ENCODE data around the gene ZNF81. TPM values are rescaled to one million over a fixed set of nuclear protein-coding genes. Genes with fewer than 3 reads are reported as not detected.
"Not testable (repeated sequence)": the region's sequence is repeated elsewhere in the genome, so short reads cannot be mapped to it uniquely, and the experiment has no call there.

The ZNF81 gene
- total RNA-seq, 1 experiment from 2014 or later: 6.1 TPM

DNA sequence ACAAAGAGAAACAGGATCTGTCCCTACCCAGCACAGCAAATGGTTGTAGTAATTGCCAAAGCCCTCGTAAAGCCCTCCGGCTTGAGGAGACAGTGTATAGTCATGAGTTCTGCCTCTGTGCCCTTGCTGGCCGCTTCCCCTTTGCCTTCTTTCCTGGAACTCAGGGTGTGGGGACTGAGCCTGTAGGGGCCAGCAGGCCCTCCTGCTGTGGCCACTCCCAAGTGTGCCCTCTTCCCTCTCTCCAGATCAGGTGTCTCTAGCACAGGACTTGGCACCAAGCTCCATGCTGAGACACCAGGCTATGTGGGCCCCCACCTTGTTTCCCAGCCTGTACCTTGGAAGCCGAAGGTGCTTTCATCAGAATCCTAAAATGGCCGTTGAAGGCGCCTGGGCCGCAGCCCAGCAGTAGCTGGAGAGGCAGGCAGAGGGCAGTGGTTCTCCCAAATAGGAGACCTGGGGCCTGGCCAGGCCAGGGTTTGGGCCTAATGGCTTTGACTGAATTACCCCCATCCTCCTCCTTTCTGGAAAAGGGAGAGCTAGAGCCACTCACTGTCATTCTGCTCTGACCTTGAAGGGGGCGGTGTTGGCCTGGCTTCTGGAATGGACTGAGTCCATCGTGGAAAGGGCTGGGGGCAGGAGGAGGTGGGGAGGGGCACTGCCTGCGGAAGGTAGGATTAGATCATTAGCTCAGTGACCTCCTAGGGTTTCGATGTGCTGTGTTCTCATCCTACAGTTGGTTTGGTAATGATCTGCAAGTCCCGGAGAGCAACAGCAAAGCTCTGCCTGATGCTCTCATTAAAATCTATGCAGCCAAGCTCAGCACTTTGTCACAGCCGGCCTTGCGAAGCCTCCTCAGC, 30.1 kb upstream of the ZNF81 start:
- not testable (repeated sequence) for H3K4me1 ChIP-seq (ENCODE audit: low read length); H3K27me3 ChIP-seq (ENCODE audit: low read length); H3K79me2 ChIP-seq (ENCODE audit: low read length); H3K36me3 ChIP-seq (ENCODE audit: insufficient read depth, low read length); H3K9me3 ChIP-seq (ENCODE audit: low read length); H3K27ac ChIP-seq (ENCODE audit: low read length); H3K4me3 ChIP-seq (ENCODE audit: low read length); H3K9ac ChIP-seq (ENCODE audit: low read length); H2AFZ ChIP-seq (ENCODE audit: low read length); DNase-seq; H3K4me2 ChIP-seq (ENCODE audit: low read depth, low read length, poor library complexity, severe bottlenecking); H3K9me2 ChIP-seq (replicated peaks; ENCODE audit: insufficient read depth, low read length); H4K20me1 ChIP-seq (ENCODE audit: insufficient read depth, low read depth, low read length)

DNA sequence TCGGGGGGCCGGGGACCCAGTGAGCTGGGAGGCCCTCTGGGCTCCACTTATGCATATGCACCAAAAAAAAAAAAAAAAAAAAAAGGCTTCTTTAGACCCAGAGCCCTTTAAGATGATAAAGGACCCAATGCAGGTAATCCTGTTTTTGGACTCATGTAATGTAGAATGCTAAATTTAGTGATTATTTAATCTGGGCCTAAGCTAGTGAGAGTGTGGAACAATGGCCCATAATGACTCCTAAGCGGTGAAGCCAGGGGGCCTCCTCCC, 29.5 kb upstream of the ZNF81 start:
- not testable (repeated sequence) for DNase-seq; H3K9ac ChIP-seq (ENCODE audit: low read length); H3K27me3 ChIP-seq (ENCODE audit: low read length); H3K36me3 ChIP-seq (ENCODE audit: insufficient read depth, low read length); H4K20me1 ChIP-seq (ENCODE audit: insufficient read depth, low read depth, low read length); H3K9me2 ChIP-seq (replicated peaks; ENCODE audit: insufficient read depth, low read length); H3K27ac ChIP-seq (ENCODE audit: low read length); H2AFZ ChIP-seq (ENCODE audit: low read length); H3K79me2 ChIP-seq (ENCODE audit: low read length); H3K4me2 ChIP-seq (ENCODE audit: low read depth, low read length, poor library complexity, severe bottlenecking); H3K4me1 ChIP-seq (ENCODE audit: low read length); H3K4me3 ChIP-seq (ENCODE audit: low read length); H3K9me3 ChIP-seq (ENCODE audit: low read length)

DNA sequence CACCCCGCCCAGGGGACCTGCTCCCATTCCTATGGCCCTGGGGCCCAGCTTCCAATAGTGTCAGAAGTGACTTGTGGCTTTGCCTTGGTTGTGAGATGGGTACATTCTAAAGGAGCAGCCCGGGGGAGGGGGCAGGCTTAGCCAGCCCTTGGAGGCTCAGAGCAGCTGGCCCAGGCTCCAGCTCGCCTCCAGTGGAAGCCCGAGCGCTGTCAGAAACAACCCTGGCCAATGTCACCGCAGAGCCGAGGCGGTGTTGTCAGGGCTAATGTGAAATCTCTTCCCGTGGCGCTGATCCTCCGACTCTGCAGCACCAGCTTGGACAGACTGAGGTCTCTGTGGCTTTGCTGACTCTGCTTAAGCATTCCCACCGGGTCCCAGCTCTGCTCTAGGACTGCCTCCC, 29.2 kb upstream of the ZNF81 start:
- no peaks in the 10 kb centered on the region for H3K9me3 ChIP-seq (ENCODE audit: low read length)
- no peaks in the 10 kb centered on the region for H3K36me3 ChIP-seq (ENCODE audit: insufficient read depth, low read length)
- no peaks in the 10 kb centered on the region for H3K9me2 ChIP-seq (replicated peaks; ENCODE audit: insufficient read depth, low read length)
- no peak overlapping the region for H3K4me2 ChIP-seq (ENCODE audit: low read depth, low read length, poor library complexity, severe bottlenecking)
- H3K79me2 ChIP-seq (ENCODE audit: low read length): no peaks in the 10 kb centered on the region
- H2AFZ ChIP-seq (ENCODE audit: low read length): no peak overlapping the region
- H3K9ac ChIP-seq (ENCODE audit: low read length): no peak overlapping the region
- H3K4me3 ChIP-seq (ENCODE audit: low read length): no peak overlapping the region
- DNase-seq: no peak
- H3K4me1 ChIP-seq (ENCODE audit: low read length): no peaks in the 10 kb centered on the region
- no peaks in the 10 kb centered on the region for H3K27me3 ChIP-seq (ENCODE audit: low read length)
- no peaks in the 10 kb centered on the region for H4K20me1 ChIP-seq (ENCODE audit: insufficient read depth, low read depth, low read length)
- H3K27ac ChIP-seq (ENCODE audit: low read length): no peak overlapping the region

DNA sequence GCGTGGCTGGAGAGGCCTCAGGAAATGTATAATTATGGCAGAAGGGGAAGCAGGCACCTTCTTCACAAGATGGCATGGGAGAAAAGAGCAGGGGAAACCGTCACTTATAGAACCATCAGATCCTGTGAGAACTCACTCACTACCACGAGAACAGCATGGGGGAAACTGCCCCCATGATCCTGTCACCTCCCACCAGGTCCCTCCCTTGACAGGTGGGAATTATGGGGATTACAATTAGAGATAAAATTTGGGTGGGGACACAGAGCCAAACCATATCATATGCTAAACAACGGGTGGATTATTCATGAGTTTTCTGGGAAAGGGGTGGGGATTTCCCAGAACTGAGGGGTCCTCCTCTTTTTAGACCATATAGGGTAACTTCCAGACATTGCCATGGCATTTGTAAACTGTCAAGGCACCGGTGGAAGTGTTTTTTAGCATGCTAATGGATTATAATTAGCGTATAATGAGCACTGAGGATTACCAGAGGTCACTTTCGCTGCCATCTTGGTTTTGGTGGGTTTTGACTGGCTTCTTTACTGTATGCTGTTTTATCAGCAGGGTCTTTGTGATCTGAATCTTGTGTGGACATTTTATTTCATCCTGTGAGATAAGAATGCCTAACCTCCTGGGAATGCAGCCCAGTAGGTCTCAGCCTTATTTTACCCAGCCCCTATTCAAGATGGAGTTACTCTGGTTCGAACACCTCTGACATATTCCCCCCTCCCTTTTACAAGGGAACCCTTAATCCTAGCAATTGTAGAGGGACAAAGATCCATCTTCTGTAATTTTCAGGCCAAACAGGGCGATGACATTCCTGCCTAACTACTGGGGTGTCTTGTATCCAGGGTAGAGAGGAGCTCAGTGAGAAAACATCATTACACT, 27.6 kb upstream of the ZNF81 start:
- no peak for DNase-seq
- Histone ChIP-seq H3K36me3 (ENCODE audit: insufficient read depth, low read length) (no peaks in the 10 kb centered on the region), H3K9ac (ENCODE audit: low read length) (no peak overlapping the region), H3K27me3 (ENCODE audit: low read length) (no peaks in the 10 kb centered on the region), H3K4me2 (ENCODE audit: low read depth, low read length, poor library complexity, severe bottlenecking) (no peak overlapping the region), H3K79me2 (ENCODE audit: low read length) (no peaks in the 10 kb centered on the region), H3K9me3 (ENCODE audit: low read length) (no peaks in the 10 kb centered on the region), H3K27ac (ENCODE audit: low read length) (no peak overlapping the region), H3K4me3 (ENCODE audit: low read length) (no peak overlapping the region), H4K20me1 (ENCODE audit: insufficient read depth, low read depth, low read length) (no peaks in the 10 kb centered on the region), H2AFZ (ENCODE audit: low read length) (no peak overlapping the region), H3K4me1 (ENCODE audit: low read length) (no peaks in the 10 kb centered on the region), H3K9me2 (replicated peaks; ENCODE audit: insufficient read depth, low read length) (no peaks in the 10 kb centered on the region)

DNA sequence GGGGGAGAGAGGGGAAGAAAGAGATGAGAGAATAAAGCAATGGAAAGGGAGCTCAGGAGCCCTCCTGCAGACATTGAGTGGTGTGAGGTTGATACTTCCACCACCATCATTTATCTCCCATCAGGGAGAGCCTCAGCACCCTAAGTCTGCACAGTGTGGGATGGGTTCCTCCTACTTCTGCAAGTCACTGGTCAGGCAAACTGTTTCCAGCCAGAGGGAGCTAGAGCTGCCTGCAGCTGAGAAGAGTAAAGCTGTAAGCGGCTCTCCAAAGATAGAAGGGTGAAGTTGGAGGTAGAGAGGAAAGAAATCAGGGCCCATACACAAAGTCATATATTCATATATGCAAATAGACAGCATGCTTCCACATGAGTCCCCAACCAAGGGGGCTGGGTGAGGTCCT, 21.9 kb upstream of the ZNF81 start:
- no peaks in the 10 kb centered on the region for H3K9me2 ChIP-seq (replicated peaks; ENCODE audit: insufficient read depth, low read length)
- no peaks in the 10 kb centered on the region for H3K9me3 ChIP-seq (ENCODE audit: low read length)
- no peak overlapping the region for H3K4me3 ChIP-seq (ENCODE audit: low read length)
- H2AFZ ChIP-seq (ENCODE audit: low read length): no peak overlapping the region
- H3K27me3 ChIP-seq (ENCODE audit: low read length): 0 out of 2 replicates have a peak, but pooled peaks cover 2% of the 10 kb centered on the region
- H4K20me1 ChIP-seq (ENCODE audit: insufficient read depth, low read depth, low read length): no peaks in the 10 kb centered on the region
- no peaks in the 10 kb centered on the region for H3K79me2 ChIP-seq (ENCODE audit: low read length)
- H3K4me1 ChIP-seq (ENCODE audit: low read length): no peaks in the 10 kb centered on the region
- H3K36me3 ChIP-seq (ENCODE audit: insufficient read depth, low read length): no peaks in the 10 kb centered on the region
- no peak for DNase-seq
- no peak overlapping the region for H3K27ac ChIP-seq (ENCODE audit: low read length)
- no peak overlapping the region for H3K9ac ChIP-seq (ENCODE audit: low read length)
- H3K4me2 ChIP-seq (ENCODE audit: low read depth, low read length, poor library complexity, severe bottlenecking): no peak overlapping the region

DNA sequence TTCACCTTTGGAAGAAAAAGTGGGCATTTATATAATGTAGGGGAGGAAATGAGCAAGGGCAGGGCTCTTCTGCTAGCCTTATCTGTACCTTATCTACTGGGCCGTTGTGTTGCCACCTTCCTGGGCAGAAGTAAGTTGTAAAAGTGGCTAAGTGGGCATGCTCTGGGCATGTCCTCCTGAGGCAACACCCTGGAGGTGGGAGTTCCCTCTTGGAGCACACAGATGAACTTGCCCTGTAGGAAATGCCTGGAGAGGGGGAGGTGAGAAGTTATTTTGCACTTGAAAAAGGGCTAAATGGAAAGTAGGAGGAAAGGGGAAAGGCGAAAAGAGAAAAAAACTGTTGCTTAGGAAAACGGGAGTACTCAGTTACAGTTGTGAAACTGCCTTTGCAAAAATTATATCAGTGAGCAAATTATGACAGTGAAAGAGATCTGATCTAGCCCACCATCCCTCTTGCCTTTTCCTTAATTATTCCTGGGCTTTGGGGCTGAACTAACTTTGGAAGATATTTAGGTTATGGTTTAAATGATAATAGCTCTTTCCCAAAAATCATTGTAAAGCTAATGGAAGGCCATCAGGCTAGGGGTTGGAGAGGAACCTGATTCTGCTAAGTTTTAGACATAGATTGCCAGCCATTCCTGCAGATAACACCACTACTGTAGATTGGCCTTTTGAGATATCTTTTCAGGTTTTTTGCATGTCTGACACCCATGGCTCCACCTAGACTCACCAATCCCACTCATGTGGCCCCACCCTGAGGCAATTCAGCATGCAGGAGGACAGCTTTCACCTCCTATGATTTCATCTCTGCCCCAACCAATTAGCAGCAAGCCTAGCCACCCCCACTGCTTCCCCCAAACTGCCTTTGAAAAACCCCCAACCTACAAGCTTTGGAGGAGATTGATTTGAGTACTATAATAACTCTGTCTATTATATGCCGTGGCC, 20.5 kb upstream of the ZNF81 start:
- Histone ChIP-seq H2AFZ (ENCODE audit: low read length) (no peak overlapping the region), H3K79me2 (ENCODE audit: low read length) (no peaks in the 10 kb centered on the region), H3K36me3 (ENCODE audit: insufficient read depth, low read length) (no peaks in the 10 kb centered on the region)

DNA sequence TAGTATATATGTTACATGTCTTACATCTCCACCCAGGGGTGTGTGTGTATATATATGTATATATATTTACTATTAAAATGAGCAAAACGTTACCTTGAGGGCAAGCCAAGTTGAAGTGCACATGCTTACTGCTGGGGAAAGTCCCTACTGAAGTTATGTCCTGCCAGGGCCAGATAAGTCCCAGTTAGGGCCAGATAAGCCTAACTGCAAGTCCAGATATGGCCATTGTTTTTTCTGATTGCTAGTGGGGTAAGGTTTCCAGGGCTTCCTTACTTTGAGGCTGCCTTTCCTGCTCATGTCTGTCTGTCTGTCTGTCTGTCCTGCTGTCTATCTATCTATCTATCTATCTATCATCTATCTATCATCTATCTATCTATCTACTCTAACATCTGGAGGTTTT, 19.3 kb upstream of the ZNF81 start:
- Histone ChIP-seq H3K9me3 (ENCODE audit: low read length) (no peaks in the 10 kb centered on the region), H3K4me1 (ENCODE audit: low read length) (no peaks in the 10 kb centered on the region), H3K9me2 (replicated peaks; ENCODE audit: insufficient read depth, low read length) (no peaks in the 10 kb centered on the region), H3K27me3 (ENCODE audit: low read length) (0 out of 2 replicates have a peak, but pooled peaks cover 2% of the 10 kb centered on the region), H3K27ac (ENCODE audit: low read length) (no peak overlapping the region), H3K4me2 (ENCODE audit: low read depth, low read length, poor library complexity, severe bottlenecking) (no peak overlapping the region), H4K20me1 (ENCODE audit: insufficient read depth, low read depth, low read length) (no peaks in the 10 kb centered on the region), H3K36me3 (ENCODE audit: insufficient read depth, low read length) (no peaks in the 10 kb centered on the region), H2AFZ (ENCODE audit: low read length) (no peak overlapping the region), H3K9ac (ENCODE audit: low read length) (no peak overlapping the region), H3K79me2 (ENCODE audit: low read length) (no peaks in the 10 kb centered on the region), H3K4me3 (ENCODE audit: low read length) (no peak overlapping the region)
- no peak for DNase-seq

More for the DNA sequence above, 20.5 kb upstream of the ZNF81 start:
- Histone ChIP-seq H3K9me2 (replicated peaks; ENCODE audit: insufficient read depth, low read length) (no peaks in the 10 kb centered on the region), H3K4me2 (ENCODE audit: low read depth, low read length, poor library complexity, severe bottlenecking) (no peak overlapping the region), H3K9ac (ENCODE audit: low read length) (no peak overlapping the region), H3K27ac (ENCODE audit: low read length) (no peak overlapping the region), H4K20me1 (ENCODE audit: insufficient read depth, low read depth, low read length) (no peaks in the 10 kb centered on the region), H3K9me3 (ENCODE audit: low read length) (no peaks in the 10 kb centered on the region), H3K27me3 (ENCODE audit: low read length) (0 out of 2 replicates have a peak, but pooled peaks cover 2% of the 10 kb centered on the region), H3K4me1 (ENCODE audit: low read length) (no peaks in the 10 kb centered on the region), H3K4me3 (ENCODE audit: low read length) (no peak overlapping the region)
- no peak for DNase-seq

DNA sequence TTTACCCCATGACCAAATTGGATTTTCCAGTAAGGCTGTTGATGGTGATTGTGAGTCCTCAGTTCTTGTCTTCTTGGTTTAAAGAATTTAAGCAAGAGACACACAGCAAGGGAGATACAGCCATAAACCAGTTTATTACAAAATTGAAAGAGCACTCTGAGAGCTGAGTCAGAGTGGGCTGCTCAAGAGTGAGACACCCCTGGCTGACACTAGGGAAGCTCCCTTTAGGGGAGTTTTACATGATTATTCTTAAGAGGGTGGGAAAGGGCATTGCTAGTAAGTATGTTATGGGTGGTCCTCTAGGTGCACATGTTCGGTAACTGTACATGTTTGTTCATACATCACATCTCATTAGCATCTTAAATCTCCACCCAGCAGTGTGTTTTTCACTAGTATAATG, 18.8 kb upstream of the ZNF81 start:
- H4K20me1 ChIP-seq (ENCODE audit: insufficient read depth, low read depth, low read length): no peaks in the 10 kb centered on the region
- no peaks in the 10 kb centered on the region for H3K9me3 ChIP-seq (ENCODE audit: low read length)
- no peaks in the 10 kb centered on the region for H3K4me1 ChIP-seq (ENCODE audit: low read length)
- no peak overlapping the region for H3K9ac ChIP-seq (ENCODE audit: low read length)
- no peaks in the 10 kb centered on the region for H3K36me3 ChIP-seq (ENCODE audit: insufficient read depth, low read length)
- H2AFZ ChIP-seq (ENCODE audit: low read length): no peak overlapping the region
- H3K4me3 ChIP-seq (ENCODE audit: low read length): no peak overlapping the region
- DNase-seq: no peak
- no peaks in the 10 kb centered on the region for H3K9me2 ChIP-seq (replicated peaks; ENCODE audit: insufficient read depth, low read length)
- 0 out of 2 replicates have a peak, but pooled peaks cover 2% of the 10 kb centered on the region for H3K27me3 ChIP-seq (ENCODE audit: low read length)
- no peak overlapping the region for H3K4me2 ChIP-seq (ENCODE audit: low read depth, low read length, poor library complexity, severe bottlenecking)
- H3K79me2 ChIP-seq (ENCODE audit: low read length): no peaks in the 10 kb centered on the region
- no peak overlapping the region for H3K27ac ChIP-seq (ENCODE audit: low read length)
